Caco-2 (cell line): ENCODE results near the gene HOXB13. TPM values are rescaled to one million over a fixed set of nuclear protein-coding genes. Genes with fewer than 3 reads are reported as not detected.

ENCODE experiments used
- BruUV-seq: library from RNA; stranded (reverse); fragments of 400-500 nt; replicated peaks from 2 replicates; lab custom pipeline; 2021; lab: Mats Ljungman, UMichigan
- CTCF ChIA-PET: fragments of 300-600 bp; sonication (Branson Sonifier 250); formaldehyde crosslinking; loops from one replicate; lab custom pipeline; 2022; ENCODE audit warnings: antibody characterized with exemption; lab: Charles Lee
- POLR2A ChIA-PET: fragments of 300-600 bp; sonication (Branson Sonifier 250); formaldehyde crosslinking; loops from one replicate; lab custom pipeline; 2022; ENCODE audit warnings: antibody characterized with exemption; lab: Charles Lee
- DNase-seq, 2 experiments: peaks; one replicate each; pipeline versions ENCODE4 v3.0.0 to v3.0.0-alpha.2; 2020 to 2022
- H3K27me3 ChIP-seq: replicated peaks from 2 replicates; pipeline ENCODE4 v1.6.0; 2011; ENCODE audit warnings: low read length; ENCODE audit not compliant: control insufficient read depth, insufficient read depth
- H3K36me3 ChIP-seq: 2 replicates; pipeline ENCODE4 v1.5.1; 2011; ENCODE audit warnings: low read length; ENCODE audit not compliant: control insufficient read depth, insufficient read depth
- H3K4me1 ChIP-seq: fragments of 250-450 bp; sonication (Bioruptor Pico); 2 replicates; pipeline ENCODE4 v1.5.1; 2020; ENCODE audit warnings: mild to moderate bottlenecking
- H3K4me3 ChIP-seq: 2 replicates; pipeline ENCODE4 v1.5.1; 2011; ENCODE audit warnings: low read depth, mild to moderate bottlenecking, control low read depth, low read length
- H3K9me3 ChIP-seq: fragments of 250-450 bp; sonication (Bioruptor Pico); 2 replicates; pipeline ENCODE4 v1.5.1; 2020; ENCODE audit warnings: mild to moderate bottlenecking, moderate library complexity
- H3K27ac Mint-ChIP-seq: one replicate; pipeline ENCODE4 v1.8.0; 2022; ENCODE audit warnings: mixed read lengths; ENCODE audit not compliant: unreplicated experiment
- H3K27me3 Mint-ChIP-seq: one replicate; pipeline ENCODE4 v1.8.0; 2022; ENCODE audit warnings: mixed read lengths; ENCODE audit not compliant: insufficient read depth, unreplicated experiment
- H3K36me3 Mint-ChIP-seq: one replicate; pipeline ENCODE4 v1.8.0; 2022; ENCODE audit warnings: mild to moderate bottlenecking, mixed read lengths; ENCODE audit not compliant: insufficient read depth, unreplicated experiment
- H3K4me1 Mint-ChIP-seq: one replicate; pipeline ENCODE4 v1.8.0; 2022; ENCODE audit warnings: low read depth, mixed read lengths; ENCODE audit not compliant: unreplicated experiment
- H3K4me3 Mint-ChIP-seq: one replicate; pipeline ENCODE4 v1.8.0; 2022; ENCODE audit warnings: mild to moderate bottlenecking, moderate library complexity, mixed read lengths; ENCODE audit not compliant: unreplicated experiment
- H3K9me3 Mint-ChIP-seq: one replicate; pipeline ENCODE4 v1.8.0; 2022; ENCODE audit warnings: mixed read lengths; ENCODE audit not compliant: unreplicated experiment
- CTCF ChIP-seq, 2 experiments: fragments of 200-600 bp in 1 of 2; IDR thresholded peaks; 1 replicate in 1 of 2; 2 replicates in 1 of 2; pipeline versions ENCODE4 v1.5.1 to v1.8.0; 2011 to 2022; ENCODE audit warnings: antibody characterized with exemption in 1 of 2, control low read depth in 1 of 2, inconsistent platforms in 1 of 2, low read depth in 1 of 2, low read length in 1 of 2, mild to moderate bottlenecking in 1 of 2, moderate library complexity in 1 of 2; ENCODE audit not compliant: insufficient read depth in 1 of 2, severe bottlenecking in 1 of 2, unreplicated experiment in 1 of 2
- intact Hi-C: fragments of 100-400 bp; cut with micrococcal nuclease; formaldehyde crosslinking; loops from one replicate; pipeline ENCODE4 v1.10.0; 2022; ENCODE audit not compliant: unreplicated experiment
- total RNA-seq: library from RNA; stranded (reverse); gene quantifications from 2 replicates; pipeline ENCODE4 v1.2.3, GENCODE V29; 2022

HOXB13 gene
- total RNA-seq, 1 experiment from 2014 or later, result 4.3 TPM

- ChIA-PET CTCF (interaction anchor here (1.4 to 3.3 kb wide), 2 partner anchors 38 to 126 kb away, joined by 3 to 16 read pairs; no protein-coding TSS in a partner anchor), POLR2A (no interaction called here)
- Mint-ChIP-seq H3K4me3 (no peak overlapping the region), H3K4me1 (peaks cover 11% of the 10 kb centered on the region), H3K9me3 (no peaks in the 10 kb centered on the region), H3K27ac (no peak overlapping the region), H3K27me3 (peaks cover 7% of the 10 kb centered on the region), H3K36me3 (no peaks in the 10 kb centered on the region)
- no peaks in the 10 kb centered on the region for H3K36me3 ChIP-seq
- no peak for DNase-seq
- no peak for TF ChIP-seq CTCF (IDR thresholded peaks at IDR 0.05; ENCODE audit: insufficient read depth in 1 of 2, low read depth in 1 of 2, low read length in 1 of 2, severe bottlenecking in 1 of 2, unreplicated experiment in 1 of 2)
- H3K4me3 ChIP-seq, result no peak overlapping the region
- intact Hi-C loops, result no loop called here
- no peaks in the 10 kb centered on the region for H3K9me3 ChIP-seq
- H3K4me1 ChIP-seq, result peaks cover 9% of the 10 kb centered on the region
- no peaks in the 10 kb centered on the region; the same call in 1 of the 2 replicates for H3K27me3 ChIP-seq
- BruUV-seq, result no TSS peak
Observed at GRCh38 chr17:48752399-48753288, 24.1 kb upstream of the HOXB13 start.

- intact Hi-C loops, result no loop called here
- H3K4me1 ChIP-seq, result peaks cover 9% of the 10 kb centered on the region
- H3K36me3 Mint-ChIP-seq, result peaks cover 4% of the 10 kb centered on the region
- DNase-seq, result no peak
- CTCF ChIA-PET, result interaction anchor here (0.6 to 3.3 kb wide), 6 partner anchors 9 to 127 kb away, joined by 4 to 16 read pairs (median 5); no protein-coding TSS in a partner anchor
- BruUV-seq, result no TSS peak
- H3K4me3 ChIP-seq, result no peak overlapping the region
- no peaks in the 10 kb centered on the region for H3K9me3 ChIP-seq
- H3K27ac Mint-ChIP-seq, result no peak overlapping the region
- POLR2A ChIA-PET, result no interaction called here
- peaks cover 7% of the 10 kb centered on the region for H3K27me3 Mint-ChIP-seq
- TF ChIP-seq CTCF (IDR thresholded peaks at IDR 0.05; ENCODE audit: insufficient read depth in 1 of 2, low read depth in 1 of 2, low read length in 1 of 2, severe bottlenecking in 1 of 2, unreplicated experiment in 1 of 2), result no peak
- no peak overlapping the region for H3K4me3 Mint-ChIP-seq
- H3K4me1 Mint-ChIP-seq, result peaks cover 13% of the 10 kb centered on the region
- no peaks in the 10 kb centered on the region for H3K36me3 ChIP-seq
- no peaks in the 10 kb centered on the region for H3K9me3 Mint-ChIP-seq
- H3K27me3 ChIP-seq, result no peaks in the 10 kb centered on the region; the same call in 1 of the 2 replicates
Observed at GRCh38 chr17:48751733-48752398, 23.3 kb upstream of the HOXB13 start.

- Histone ChIP-seq H3K36me3 (no peaks in the 10 kb centered on the region), H3K4me1 (peaks cover 9% of the 10 kb centered on the region), H3K27me3 (no peaks in the 10 kb centered on the region; the same call in 1 of the 2 replicates), H3K4me3 (no peak overlapping the region), H3K9me3 (no peaks in the 10 kb centered on the region)
- Mint-ChIP-seq H3K36me3 (peaks cover 5% of the 10 kb centered on the region), H3K27ac (no peak overlapping the region), H3K4me1 (peaks cover 20% of the 10 kb centered on the region), H3K9me3 (no peaks in the 10 kb centered on the region), H3K4me3 (no peak overlapping the region), H3K27me3 (peaks cover 11% of the 10 kb centered on the region)
- no TSS peak for BruUV-seq
- DNase-seq, result no peak
- intact Hi-C loops, result no loop called here
- CTCF ChIA-PET, result interaction anchor here (0.6 to 3.3 kb wide), 6 partner anchors 10 to 128 kb away, joined by 4 to 16 read pairs (median 5); no protein-coding TSS in a partner anchor
- no peak for TF ChIP-seq CTCF (IDR thresholded peaks at IDR 0.05; ENCODE audit: insufficient read depth in 1 of 2, low read depth in 1 of 2, low read length in 1 of 2, severe bottlenecking in 1 of 2, unreplicated experiment in 1 of 2)
- POLR2A ChIA-PET, result no interaction called here
Observed at GRCh38 chr17:48751172-48751571, 22.6 kb upstream of the HOXB13 start.
